ENCODE results near the gene CEP104.

DNA sequence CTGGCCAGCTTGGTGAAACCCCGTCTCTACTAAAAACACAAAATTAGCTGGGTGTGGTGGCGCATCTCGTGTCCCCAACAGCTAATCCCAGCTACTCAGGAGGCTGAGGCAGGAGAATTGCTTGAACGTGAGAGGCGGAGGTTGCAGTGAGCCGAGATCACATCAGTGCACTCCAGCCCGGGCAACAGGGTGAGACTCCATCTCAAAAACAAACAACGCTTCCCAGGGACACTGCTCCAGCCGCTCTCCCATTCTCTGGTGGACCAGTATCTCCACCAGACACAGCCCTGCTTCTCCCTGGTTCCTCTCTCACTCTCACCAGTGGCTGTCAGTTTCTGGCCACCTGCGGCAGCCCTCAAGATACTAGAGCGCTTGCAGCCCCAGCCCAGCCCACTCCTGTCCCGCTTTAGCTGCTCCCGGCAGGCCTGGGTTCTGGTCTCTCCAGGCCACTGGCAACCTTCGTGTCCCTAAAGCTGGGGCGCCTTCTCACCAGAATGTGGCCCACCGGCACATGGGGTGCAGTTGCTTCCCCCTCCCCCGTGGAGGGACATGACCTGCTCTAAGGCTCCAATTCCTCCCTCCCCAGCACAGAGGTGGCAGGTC, 39.8 kb downstream of the CEP104 start:
- TF ChIP-seq, protein P1, sequence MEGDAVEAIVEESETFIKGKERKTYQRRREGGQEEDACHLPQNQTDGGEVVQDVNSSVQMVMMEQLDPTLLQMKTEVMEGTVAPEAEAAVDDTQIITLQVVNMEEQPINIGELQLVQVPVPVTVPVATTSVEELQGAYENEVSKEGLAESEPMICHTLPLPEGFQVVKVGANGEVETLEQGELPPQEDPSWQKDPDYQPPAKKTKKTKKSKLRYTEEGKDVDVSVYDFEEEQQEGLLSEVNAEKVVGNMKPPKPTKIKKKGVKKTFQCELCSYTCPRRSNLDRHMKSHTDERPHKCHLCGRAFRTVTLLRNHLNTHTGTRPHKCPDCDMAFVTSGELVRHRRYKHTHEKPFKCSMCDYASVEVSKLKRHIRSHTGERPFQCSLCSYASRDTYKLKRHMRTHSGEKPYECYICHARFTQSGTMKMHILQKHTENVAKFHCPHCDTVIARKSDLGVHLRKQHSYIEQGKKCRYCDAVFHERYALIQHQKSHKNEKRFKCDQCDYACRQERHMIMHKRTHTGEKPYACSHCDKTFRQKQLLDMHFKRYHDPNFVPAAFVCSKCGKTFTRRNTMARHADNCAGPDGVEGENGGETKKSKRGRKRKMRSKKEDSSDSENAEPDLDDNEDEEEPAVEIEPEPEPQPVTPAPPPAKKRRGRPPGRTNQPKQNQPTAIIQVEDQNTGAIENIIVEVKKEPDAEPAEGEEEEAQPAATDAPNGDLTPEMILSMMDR (IDR thresholded peaks at IDR 0.05; ENCODE audit: low read depth, low read length, poor library complexity, severe bottlenecking) = no peak
- TF ChIP-seq EZH2phosphoT487 (IDR thresholded peaks at IDR 0.05; ENCODE audit: borderline replicate concordance, low read length) = no peak

All from DOHH2 (cell line).